SHP77 (cell line): Measurements from ENCODE around the gene HFM1.

Experiments used
- DNase-seq, 2 experiments: peaks; one replicate each; lab custom pipeline; 2025; lab: John Stamatoyannopoulos, UW

HFM1 gene

DNA sequence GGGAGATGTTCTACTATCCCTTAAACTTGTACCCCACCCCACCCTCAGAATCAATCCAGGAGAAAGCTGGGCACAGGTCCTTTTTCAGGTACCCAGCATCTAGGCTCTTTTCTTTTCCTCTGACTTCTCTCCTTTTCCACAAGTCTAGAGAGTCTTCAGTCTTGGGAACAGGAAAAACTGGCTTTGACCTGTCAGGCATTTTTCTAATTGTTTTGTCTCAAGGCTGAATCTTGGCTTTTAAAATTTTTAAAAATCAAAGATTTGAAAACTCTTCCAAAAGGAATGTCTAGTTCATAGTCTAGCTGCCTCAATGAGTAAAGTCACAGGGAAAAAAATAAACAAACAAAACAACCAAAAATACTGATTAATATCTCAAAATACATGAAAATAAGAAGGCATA, 161.5 kb downstream of the HFM1 start:
- DNase-seq, result no peak

DNA sequence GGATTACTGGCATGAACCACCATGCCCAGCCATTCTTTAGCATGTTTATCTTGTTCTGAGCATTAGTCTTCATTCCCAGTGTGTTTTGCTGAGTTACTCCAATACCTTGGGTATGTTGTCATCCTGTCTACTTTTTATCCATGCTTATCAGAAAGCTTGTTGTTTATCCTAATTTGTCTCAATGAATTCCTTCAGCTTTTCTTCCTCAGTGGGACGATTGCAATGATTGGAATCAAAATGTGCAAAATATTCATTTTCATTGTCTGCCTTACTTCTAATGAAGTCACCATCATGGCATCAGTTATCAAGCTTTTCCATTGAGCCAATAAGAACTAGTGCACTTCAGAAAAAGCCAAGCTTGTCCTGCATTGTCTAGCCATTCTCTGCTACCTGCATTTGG, 170.5 kb downstream of the HFM1 start:
- no peak for DNase-seq

DNA sequence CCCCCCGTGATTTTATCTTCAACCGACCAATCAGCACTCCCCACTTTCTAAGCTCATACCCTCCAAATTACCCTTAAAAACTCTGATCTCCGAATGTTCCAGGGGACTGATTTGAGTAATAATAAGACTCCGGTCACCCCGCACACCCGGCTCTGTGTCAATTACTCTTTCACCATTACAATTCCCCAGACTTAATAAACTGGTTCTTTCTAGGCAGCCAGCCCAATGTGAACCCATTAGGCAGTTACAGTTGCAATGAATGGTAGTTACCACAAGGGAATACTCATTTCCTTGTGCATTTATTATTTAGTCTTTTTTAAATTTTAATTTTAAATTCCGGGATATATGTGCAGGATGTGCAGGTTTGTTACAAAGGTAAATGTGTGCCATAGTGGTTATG, 177.9 kb downstream of the HFM1 start:
- no peak for DNase-seq

DNA sequence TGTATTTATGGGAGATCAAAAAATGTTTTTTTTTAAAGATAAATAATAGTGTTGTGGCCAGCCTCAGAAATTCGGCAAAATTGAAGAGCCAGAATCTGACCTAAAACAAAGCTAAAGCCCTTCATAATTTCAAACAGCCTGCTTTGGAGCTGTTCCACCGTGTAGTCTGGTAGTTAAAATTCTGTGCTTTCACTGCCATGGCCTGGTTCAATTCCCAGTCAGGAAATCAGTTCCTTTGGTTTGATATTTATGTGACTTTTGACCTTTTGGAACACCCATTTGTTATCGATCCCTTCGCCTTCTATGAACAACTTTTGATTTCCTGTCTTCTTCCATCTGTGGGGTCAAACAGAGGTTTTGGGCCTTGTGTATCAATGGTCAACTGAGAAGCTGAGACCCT, 179.8 kb downstream of the HFM1 start:
- DNase-seq, result no peak

DNA sequence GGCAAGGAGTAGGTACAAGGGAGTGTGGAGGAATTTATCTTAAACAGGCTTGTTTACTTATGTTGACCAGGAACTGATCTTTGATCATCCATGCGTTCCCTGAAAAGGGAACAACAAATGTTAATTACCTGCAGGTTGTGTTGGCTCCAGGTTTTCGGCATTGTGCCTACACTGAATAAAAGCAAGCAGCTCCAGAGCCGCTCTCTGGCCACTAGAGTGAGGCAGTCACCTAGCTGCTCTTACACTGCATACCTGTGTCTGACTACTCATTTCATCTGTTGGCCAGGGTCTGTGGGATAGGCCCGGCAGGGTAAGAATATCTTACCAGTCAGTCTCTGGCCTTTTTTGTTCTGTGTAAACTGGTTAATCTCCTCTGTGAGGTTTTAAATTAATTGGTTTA, 183.6 kb downstream of the HFM1 start:
- DNase-seq, result no peak

DNA sequence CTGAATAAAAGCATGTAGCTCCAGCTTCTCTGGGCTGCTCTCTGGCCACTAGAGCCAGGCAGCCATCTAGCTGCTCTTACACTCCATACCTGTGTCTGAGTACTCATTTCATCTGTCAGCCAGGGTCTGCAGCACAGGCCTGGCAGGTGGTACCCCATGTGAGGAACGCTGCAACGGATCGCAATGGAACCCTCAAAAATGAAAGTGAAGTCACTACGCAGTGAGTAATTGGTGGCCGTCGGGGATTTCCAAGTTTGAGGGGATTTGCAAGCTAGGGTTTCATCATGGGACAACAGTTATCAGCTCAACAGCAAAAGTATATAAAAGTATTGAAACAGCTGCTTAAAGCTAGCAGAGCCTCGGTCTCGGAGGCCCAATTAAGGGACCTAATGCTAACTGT, 186.7 kb downstream of the HFM1 start:
- no peak for DNase-seq
